GM12878 (cell line): ENCODE measurements around the gene LRRC30. TPM values are rescaled to one million over a fixed set of nuclear protein-coding genes. Genes with fewer than 3 reads are reported as not detected.

Source experiments
- ATAC-seq: fragments of 200-7000 bp; cut with Tn5 transposase; 3 replicates; pipeline ENCODE4 v1.9.1; 2020; ENCODE audit warnings: mild to moderate bottlenecking, moderate library complexity
- BruUV-seq: library from RNA; stranded (reverse); fragments of 400-500 nt; replicated peaks from 2 replicates; lab custom pipeline; 2021; lab: Mats Ljungman, UMichigan
- CTCF ChIA-PET: fragments of 300-600 bp; sonication (Branson Sonifier 250); formaldehyde crosslinking; extraction: SDS; loops from one replicate; lab custom pipeline; 2021; ENCODE audit warnings: inconsistent platforms; lab: Yijun Ruan, JAX
- POLR2A ChIA-PET: fragments of 350-600 bp; formaldehyde crosslinking; extraction: SDS; loops from one replicate; lab custom pipeline; 2021; ENCODE audit warnings: inconsistent platforms; lab: Charles Lee
- RAD21 ChIA-PET: fragments of 300-600 bp; sonication (Branson Sonifier 250); formaldehyde crosslinking; loops from one replicate; lab custom pipeline; 2023; ENCODE audit warnings: antibody characterized with exemption; ENCODE audit not compliant: unreplicated experiment; lab: Charles Lee
- SMC1A ChIA-PET: fragments of 300-600 bp; sonication (Branson Sonifier 250); formaldehyde crosslinking; loops from one replicate; lab custom pipeline; 2023; ENCODE audit not compliant: unreplicated experiment, uncharacterized antibody; lab: Charles Lee
- DNase-seq: peaks from one replicate; pipeline ENCODE4 v3.0.0-alpha.2; 2011; ENCODE audit warnings: low read depth, low spot score
- FAIRE-seq: peaks from 3 replicates; lab custom pipeline; 2011; peaks lifted over from hg19 to GRCh38; lab: Jason Lieb, UNC
- H2AFZ ChIP-seq: 2 replicates; pipeline ENCODE4 v1.6.0; 2011; ENCODE audit warnings: low read depth, low read length, control low read depth; ENCODE audit not compliant: control insufficient read depth
- H3K27ac ChIP-seq: 2 replicates; pipeline ENCODE4 v1.5.1; 2011; ENCODE audit warnings: control low read depth; ENCODE audit not compliant: control insufficient read depth, insufficient read depth
- H3K27me3 ChIP-seq, 2 experiments: replicated peaks in 1 of 2; 2 replicates each; pipeline versions ENCODE4 v1.6.0 to v1.6.1; 2011; ENCODE audit warnings: low read length in 1 of 2; ENCODE audit not compliant: control insufficient read depth in 2 of 2, insufficient read depth in 2 of 2
- H3K36me3 ChIP-seq, 2 experiments: 2 replicates each; pipeline ENCODE4 v1.5.1; 2011; ENCODE audit warnings: low read length in 1 of 2; ENCODE audit not compliant: control insufficient read depth in 2 of 2, insufficient read depth in 2 of 2
- H3K4me1 ChIP-seq: 2 replicates; pipeline ENCODE4 v1.6.1; 2011; ENCODE audit warnings: mild to moderate bottlenecking, low read length, moderate library complexity, mixed read lengths; ENCODE audit not compliant: control insufficient read depth, insufficient read depth
- H3K4me2 ChIP-seq: 2 replicates; pipeline ENCODE4 v1.6.0; 2011; ENCODE audit warnings: control low read depth; ENCODE audit not compliant: control insufficient read depth, insufficient read depth
- H3K4me3 ChIP-seq: fragments of 200-600 bp; sonication (generic); 2 replicates; pipeline ENCODE4 v1.5.1; 2016
- H3K79me2 ChIP-seq: 2 replicates; pipeline ENCODE4 v1.6.0; 2011; ENCODE audit warnings: low read length; ENCODE audit not compliant: control insufficient read depth, insufficient read depth
- H3K9ac ChIP-seq: 2 replicates; pipeline ENCODE4 v1.8.0; 2011; ENCODE audit warnings: low read length, control low read depth, mixed read lengths; ENCODE audit not compliant: control insufficient read depth, insufficient read depth
- H3K9me3 ChIP-seq: replicated peaks from 3 replicates; pipeline ENCODE4 v1.5.1; 2011; ENCODE audit warnings: mild to moderate bottlenecking, low read length; ENCODE audit not compliant: control insufficient read depth, insufficient read depth
- H4K20me1 ChIP-seq: 2 replicates; pipeline ENCODE4 v1.6.0; 2011; ENCODE audit not compliant: control insufficient read depth, insufficient read depth
- BACH1 ChIP-seq: fragments of 450-650 bp; IDR thresholded peaks from 2 replicates; pipeline ENCODE4 v1.6.1; 2017; ENCODE audit warnings: mild to moderate bottlenecking, borderline replicate concordance
- CBFB ChIP-seq: IDR thresholded peaks from 2 replicates; pipeline ENCODE4 v1.6.1; 2016; ENCODE audit warnings: antibody characterized with exemption, low read depth
- CBX5 ChIP-seq: sonication (generic); IDR thresholded peaks from 2 replicates; pipeline ENCODE4 v1.6.1; 2016; ENCODE audit warnings: low read depth, moderate library complexity, mild to moderate bottlenecking, inconsistent platforms
- RUNX3 ChIP-seq: IDR thresholded peaks from 2 replicates; pipeline ENCODE4 v1.6.1; 2012; ENCODE audit warnings: low read length, inconsistent platforms
- SMC3 ChIP-seq: IDR thresholded peaks from 2 replicates; pipeline ENCODE4 v1.6.1; 2011; ENCODE audit warnings: low read length, improper control_type of control experiment, borderline replicate concordance
- ZBED1 ChIP-seq: IDR thresholded peaks from 2 replicates; pipeline ENCODE4 v1.6.1; 2016; ENCODE audit warnings: borderline replicate concordance
- ZNF592 ChIP-seq: fragments of 450-650 bp; IDR thresholded peaks from 2 replicates; pipeline ENCODE4 v1.6.1; 2017; ENCODE audit warnings: mild to moderate bottlenecking, moderate library complexity
- WGBS: methylation state at CpG from one replicate; pipeline ENCODE4 v1.1.6; 2016; ENCODE audit warnings: low lambda C conversion rate; ENCODE audit not compliant: insufficient replicate concordance, insufficient coverage; ENCODE audit errors: missing lambda C conversion rate; 5-methylcytosine and 5-hydroxymethylcytosine counted together
- in situ Hi-C: fragments of 300-500 bp; cut with MboI; formaldehyde crosslinking; loops from 9 replicates; pipeline ENCODE4 v1.14.3; 2018; ENCODE audit warnings: mixed read lengths
- intact Hi-C: fragments of 100-400 bp; cut with micrococcal nuclease; formaldehyde crosslinking; loops from one replicate; pipeline ENCODE4 v1.14.2; 2022; ENCODE audit not compliant: unreplicated experiment
- polyA plus RNA-seq, 11 experiments: library from polyadenylated mRNA; depleted of rRNA in 4 of 11; unstranded in 6 of 11; stranded (reverse) in 5 of 11; fragments of >200 nt; fragmentation: Nextera tagmentation in 4 of 11; fragmentation: Illumina TruSeq in 1 of 11; extraction: Ambion mirVana in 4 of 11; extraction: Trizol in 1 of 11; gene quantifications; 1 replicate in 1 of 11; 2 replicates in 10 of 11; pipeline versions ENCODE4 v1.2.1 to v1.2.3, GENCODE V29; 2011 to 2016; ENCODE audit warnings: inconsistent platforms in 2 of 11, missing spikeins in 2 of 11, low read depth in 1 of 11
- total RNA-seq, 4 experiments: library from RNA; depleted of rRNA in 3 of 4; stranded (reverse); fragments of >200 nt in 3 of 4; fragmentation: Illumina TruSeq in 1 of 4; extraction: Trizol in 1 of 4; gene quantifications; 2 replicates each; pipeline versions ENCODE4 v1.2.1 to v1.2.3, GENCODE V29; 2013 to 2021

Gene LRRC30
- total and polyA plus RNA-seq, 10 of the 15 experiments (the other 5 are each of a cell fraction or from before 2014, with no cell fraction given) = not detected

GRCh38 chr18:7259475-7259874, 28.6 kb downstream of the LRRC30 start:
- RAD21 ChIA-PET = no interaction called here
- no TSS peak for BruUV-seq
- H3K9me3 ChIP-seq = no peaks in the 10 kb centered on the region
- no peaks in the 10 kb centered on the region for H3K4me1 ChIP-seq
- 42% methylated on average over 6 of the region's 6 CpGs for WGBS
- DNase-seq (no peak), ATAC-seq (no peak), FAIRE-seq (no peak)
- in situ Hi-C loops = no loop called here
- intact Hi-C loops = no loop called here
- POLR2A ChIA-PET = no interaction called here
- H3K4me2 ChIP-seq = no peak overlapping the region
- no peak overlapping the region for H3K27ac ChIP-seq
- TF ChIP-seq BACH1 (no peak), CBX5 (no peak), CBFB (no peak), ZNF592 (no peak), ZBED1 (no peak), SMC3 (no peak), RUNX3 (no peak)
- CTCF ChIA-PET = no interaction called here
- no peak overlapping the region for H2AFZ ChIP-seq
- SMC1A ChIA-PET = no interaction called here
- H4K20me1 ChIP-seq = no peaks in the 10 kb centered on the region
- no peaks in the 10 kb centered on the region for H3K36me3 ChIP-seq
- no peak overlapping the region for H3K4me3 ChIP-seq
- H3K27me3 ChIP-seq = no peaks in the 10 kb centered on the region
- no peak overlapping the region for H3K9ac ChIP-seq
- H3K79me2 ChIP-seq = no peaks in the 10 kb centered on the region
